ENCODE measurements around the gene RYR3.

- no peak for TF ChIP-seq POLR2A (IDR thresholded peaks at IDR 0.05)
- TF ChIP-seq CTCF (IDR thresholded peaks at IDR 0.05) = no peak
These were observed 14.7 kb upstream of the RYR3 start for GRCh38 chr15:33296050-33296449.
